HG03280 (cell line): ENCODE data around the gene IER2.

Source experiments
- ATAC-seq: cut with Tn5 transposase; IDR thresholded peaks from one replicate; pipeline ENCODE4 v1.9.1; 2021; ENCODE audit warnings: mild to moderate bottlenecking, moderate library complexity; ENCODE audit not compliant: unreplicated experiment

The IER2 gene, protein sequence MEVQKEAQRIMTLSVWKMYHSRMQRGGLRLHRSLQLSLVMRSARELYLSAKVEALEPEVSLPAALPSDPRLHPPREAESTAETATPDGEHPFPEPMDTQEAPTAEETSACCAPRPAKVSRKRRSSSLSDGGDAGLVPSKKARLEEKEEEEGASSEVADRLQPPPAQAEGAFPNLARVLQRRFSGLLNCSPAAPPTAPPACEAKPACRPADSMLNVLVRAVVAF

GRCh38 chr19:13150187-13150930 lies at the start of gene IER2, which contains the start of gene STX10:
IER2 (plus strand) TSS chr19:13150411; CDS start chr19:13153187, 2,776 bp downstream.
STX10 (minus strand) TSS chr19:13150375; CDS start chr19:13150173, 202 bp downstream.
- peak; percentile 49 for ATAC-seq

DNA sequence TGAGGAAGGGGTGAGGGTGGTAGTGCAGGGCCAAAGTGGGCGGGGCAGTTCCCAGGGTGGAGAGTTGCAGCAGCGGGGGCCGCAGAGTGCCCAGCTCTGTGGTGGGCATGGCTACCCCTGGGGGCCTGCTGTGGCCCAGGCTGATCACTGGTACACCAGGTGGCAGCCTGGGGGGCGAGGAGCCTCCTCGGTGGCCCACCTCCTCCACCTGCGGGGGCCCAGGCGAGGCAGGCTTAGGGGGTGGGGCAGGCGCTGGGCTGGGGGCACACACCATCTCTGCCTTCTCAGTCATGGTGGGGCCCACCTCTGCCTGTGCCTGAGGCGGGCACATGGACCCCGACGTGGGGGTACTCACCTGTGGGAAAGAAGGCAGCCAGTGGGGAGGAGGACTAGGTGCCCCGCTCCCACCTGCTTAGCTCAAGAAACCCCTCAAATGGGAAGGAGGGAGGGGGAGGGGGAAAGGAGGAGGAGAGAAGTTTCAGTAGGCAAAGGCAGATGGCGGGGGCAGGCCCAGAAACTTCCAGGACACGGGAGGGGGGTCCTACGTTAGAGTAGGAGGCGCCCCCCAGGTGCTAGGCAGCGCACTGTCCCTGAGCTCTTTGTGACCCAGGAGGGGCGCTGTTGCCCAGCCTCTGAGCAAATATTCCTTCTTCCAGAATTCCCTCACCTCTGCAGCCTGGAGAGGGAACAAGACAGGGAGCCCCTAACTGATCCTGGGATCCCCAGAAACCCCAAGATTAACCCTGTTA lies 49.2 kb upstream of the IER2 start:
- ATAC-seq: no peak

- ATAC-seq: no peak
Measured at GRCh38 chr19:13101590-13102415, 48.4 kb upstream of the IER2 start.

DNA sequence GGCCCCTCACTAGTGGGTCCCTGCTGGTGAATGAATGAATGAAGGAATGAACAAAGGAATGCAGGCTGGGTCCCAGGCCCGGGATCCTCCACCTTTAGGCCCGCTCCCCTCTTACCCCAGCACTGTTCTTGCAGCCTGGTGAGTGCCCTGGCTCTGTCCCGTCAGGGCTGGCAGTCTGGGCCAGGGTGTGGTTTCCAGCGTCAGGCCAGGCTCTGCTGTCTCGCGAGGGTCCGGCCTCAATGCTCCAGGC lies 47.9 kb upstream of the IER2 start:
- no peak for ATAC-seq

DNA sequence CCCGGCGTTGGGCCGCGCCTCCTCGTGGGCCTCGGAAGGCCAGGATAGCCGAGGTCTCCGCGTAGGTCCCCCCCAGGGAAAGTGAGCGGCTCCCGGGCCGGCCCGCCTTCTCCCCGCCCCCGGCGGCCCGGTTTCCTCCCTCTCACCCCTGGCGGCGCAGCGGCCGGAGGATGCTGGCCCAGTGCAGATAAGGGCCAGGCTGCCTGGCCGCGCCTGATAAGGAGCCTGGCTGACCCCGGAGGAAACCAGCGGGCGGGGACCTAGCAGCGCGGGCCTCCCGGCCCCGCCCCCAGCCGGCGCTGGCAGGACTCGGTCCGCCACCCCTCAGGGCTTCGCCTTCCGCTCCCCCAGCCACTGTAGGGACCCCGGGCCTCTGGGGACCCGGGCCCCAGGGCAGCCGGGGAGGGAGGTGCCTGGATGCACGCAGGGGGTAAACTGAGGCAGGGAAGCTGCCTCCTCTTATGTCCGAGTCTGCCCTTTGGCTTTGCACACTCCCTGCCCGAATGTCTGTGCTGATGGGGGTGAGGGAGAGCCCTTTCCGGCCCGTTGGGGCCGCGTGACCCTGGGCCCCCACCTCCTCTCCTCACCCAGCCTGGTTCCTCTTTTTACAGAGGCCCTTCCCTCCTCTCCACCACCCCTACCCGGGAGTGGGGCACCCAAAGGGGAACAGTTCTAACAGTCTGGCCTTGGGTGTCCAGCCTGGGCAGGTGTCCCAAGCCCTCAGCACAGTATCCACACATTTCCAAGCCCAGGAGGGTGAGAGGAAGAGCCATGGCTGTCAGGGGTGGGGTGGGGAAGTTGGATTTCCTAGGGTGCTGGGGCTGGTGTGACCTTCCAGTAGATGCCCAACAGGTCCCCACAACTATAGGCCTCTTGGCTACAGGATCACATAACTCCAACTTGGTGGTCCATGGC lies 47.3 kb upstream of the IER2 start, which contains the start of gene LYL1:
LYL1 (minus strand) TSS at position 193 of the 915 bp plus-strand sequence. CDS start 1,687 bp downstream, outside the sequence.
- ATAC-seq: no peak

- no peak for ATAC-seq
Measured at GRCh38 chr19:13103581-13104359, 46.4 kb upstream of the IER2 start.

GRCh38 chr19:13104360-13104847 lies 45.8 kb upstream of the IER2 start:
- ATAC-seq: peak; percentile 38

DNA sequence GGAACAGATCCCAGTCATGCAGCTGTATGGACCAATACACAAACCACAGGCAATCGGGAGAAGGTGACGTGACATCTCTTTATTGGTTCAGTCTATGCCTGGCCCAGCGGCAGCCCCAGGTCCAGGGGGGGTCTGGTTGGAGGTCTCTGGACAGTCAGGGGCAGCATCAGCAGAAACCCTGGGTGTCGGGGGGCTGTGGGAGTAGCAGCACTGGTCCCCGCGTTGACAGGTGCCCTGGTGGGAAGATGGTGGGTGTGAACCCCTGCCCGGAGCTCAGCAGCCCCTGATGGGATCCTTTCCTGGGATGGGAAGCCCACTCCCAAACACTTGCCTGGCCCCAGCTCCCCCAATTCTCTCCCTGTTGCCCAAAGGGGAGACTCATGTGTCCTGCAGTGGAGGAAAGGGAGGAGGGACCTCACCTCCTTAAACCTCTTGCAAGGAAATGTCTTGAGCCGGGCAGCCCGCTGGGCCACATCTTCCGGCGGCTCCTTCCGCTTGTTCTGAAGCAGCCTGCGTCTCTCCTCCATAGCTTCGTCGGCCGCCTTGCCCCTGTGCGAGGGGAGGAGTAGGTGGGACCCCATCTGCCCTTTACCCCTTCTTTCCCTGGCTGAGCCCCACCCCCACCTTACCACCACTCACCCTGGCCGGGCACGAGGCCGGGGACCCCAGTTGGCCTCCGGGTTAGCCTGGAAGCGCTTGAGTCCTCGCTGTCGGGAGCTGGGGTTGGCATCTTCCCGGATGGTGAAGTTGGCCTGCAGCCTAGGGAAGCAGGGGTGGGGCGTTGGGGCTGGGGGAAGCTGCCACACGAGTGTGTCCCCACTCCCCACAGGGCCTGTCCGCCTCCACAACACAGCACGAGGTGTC lies 45.1 kb upstream of the IER2 start:
- ATAC-seq: no peak

- ATAC-seq: no peak
Measured at GRCh38 chr19:13109361-13110098, 40.7 kb upstream of the IER2 start.

DNA sequence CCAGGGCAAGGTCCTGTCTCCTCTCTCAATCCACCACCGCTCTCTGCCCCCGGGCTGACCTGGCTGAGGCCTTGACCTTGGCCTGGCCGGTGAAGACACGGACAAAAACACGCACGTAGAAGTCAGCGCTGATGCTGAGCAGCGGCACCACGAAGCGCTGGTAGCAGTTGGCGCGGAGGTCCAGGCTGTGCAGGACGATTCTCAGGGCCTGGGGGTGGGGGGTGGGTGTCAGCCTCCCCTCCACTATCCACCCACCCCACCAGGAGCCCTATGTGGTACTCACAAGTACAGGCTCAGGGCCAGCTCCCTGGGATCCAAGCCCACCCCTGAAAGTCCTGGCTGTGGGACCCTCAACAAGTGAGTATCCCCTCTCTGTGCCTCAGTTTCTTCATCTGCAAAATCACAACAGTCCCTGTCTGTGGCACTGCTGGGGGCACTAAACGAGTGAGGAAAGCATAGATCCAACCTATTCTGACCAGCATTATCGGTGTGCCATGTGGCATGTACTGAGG lies 40.1 kb upstream of the IER2 start:
- ATAC-seq: no peak

GRCh38 chr19:13112555-13112954 lies 37.7 kb upstream of the IER2 start:
- ATAC-seq: no peak

DNA sequence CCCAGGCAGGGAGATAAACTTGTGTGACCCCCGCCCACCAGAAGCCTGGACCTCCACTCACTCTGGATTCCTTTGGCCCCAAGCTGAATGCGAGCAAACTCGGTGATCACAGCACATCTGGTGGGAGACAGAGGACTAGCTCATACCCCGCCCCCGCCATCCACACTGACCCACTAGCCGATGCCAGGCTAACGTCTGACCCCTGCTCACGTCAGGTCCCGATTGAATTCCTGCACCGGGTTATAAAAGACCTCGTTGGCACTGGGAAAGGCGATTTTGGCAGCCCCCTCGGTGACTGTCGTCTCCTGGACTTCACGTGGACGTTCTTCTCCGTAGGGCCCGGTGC lies 34.3 kb upstream of the IER2 start:
- no peak for ATAC-seq

- ATAC-seq: peak; percentile 53
Measured at GRCh38 chr19:13116282-13117175, 33.7 kb upstream of the IER2 start, which contains the start of gene TRMT1. TRMT1 (minus strand) TSS chr19:13116740; CDS start chr19:13116399, 341 bp downstream.

GRCh38 chr19:13117176-13117771 lies 32.9 kb upstream of the IER2 start:
- ATAC-seq: no peak

GRCh38 chr19:13117772-13118423 lies 32.3 kb upstream of the IER2 start, which contains the start of gene NACC1:
NACC1 (plus strand) TSS chr19:13118264; CDS start chr19:13135208, 16,944 bp downstream.
- peak; percentile 70 for ATAC-seq
